CD4-positive, CD25-positive, alpha-beta regulatory T cell (primary cell): ENCODE measurements around the gene GPR3. TPM values are rescaled to one million over a fixed set of nuclear protein-coding genes. Genes with fewer than 3 reads are reported as not detected.

ENCODE experiments used
- ATAC-seq, 2 donors: fragments of 150-1000 bp; cut with Tn5 transposase; one replicate each; pipeline ENCODE4 v1.10.0; 2021; ENCODE audit warnings: low read depth in 2 of 2, moderate number of reproducible peaks in 2 of 2, moderate library complexity in 1 of 2
- DNase-seq, 3 donors: peaks; one replicate each; pipeline versions ENCODE4 v3.0.0 to v3.0.0-alpha.2; 2012 to 2022; ENCODE audit warnings: mixed read lengths in 1 of 3
- H3K27ac ChIP-seq: one replicate; pipeline ENCODE4 v1.7.0; 2013; ENCODE audit warnings: mild to moderate bottlenecking, low read length; ENCODE audit not compliant: insufficient read depth, poor library complexity, severe bottlenecking
- H3K27me3 ChIP-seq: one replicate; pipeline ENCODE4 v1.7.0; 2013; ENCODE audit warnings: low read length; ENCODE audit not compliant: control insufficient read depth, insufficient read depth
- H3K36me3 ChIP-seq: one replicate; pipeline ENCODE4 v1.7.0; 2013; ENCODE audit warnings: mild to moderate bottlenecking, low read length, moderate library complexity; ENCODE audit not compliant: control insufficient read depth, insufficient read depth
- H3K4me1 ChIP-seq: 2 replicates; pipeline ENCODE4 v1.7.0; 2013; ENCODE audit warnings: mild to moderate bottlenecking, low read length; ENCODE audit not compliant: insufficient read depth, control insufficient read depth, poor library complexity, severe bottlenecking
- H3K4me3 ChIP-seq: one replicate; pipeline ENCODE4 v1.7.0; 2013; ENCODE audit warnings: low read depth, mild to moderate bottlenecking, low read length, moderate library complexity
- H3K9me3 ChIP-seq, 2 experiments: 1 replicate in 1 of 2; 2 replicates in 1 of 2; pipeline ENCODE4 v1.7.0; 2013; ENCODE audit warnings: low read length in 2 of 2, mild to moderate bottlenecking in 1 of 2, moderate library complexity in 1 of 2; ENCODE audit not compliant: control insufficient read depth in 2 of 2
- H3K27ac Mint-ChIP-seq, 3 donors: one replicate each; pipeline ENCODE4 v1.8.0; 2020 to 2022; ENCODE audit warnings: mild to moderate bottlenecking in 3 of 3, mixed read lengths in 3 of 3, moderate library complexity in 2 of 3
- H3K27me3 Mint-ChIP-seq: one replicate; pipeline ENCODE4 v1.8.0; 2022; ENCODE audit warnings: mild to moderate bottlenecking, mixed read lengths
- H3K36me3 Mint-ChIP-seq: one replicate; pipeline ENCODE4 v1.8.0; 2020; ENCODE audit warnings: mixed read lengths
- H3K4me1 Mint-ChIP-seq, 4 donors: one replicate each; pipeline ENCODE4 v1.8.0; 2020 to 2022; ENCODE audit warnings: mixed read lengths in 4 of 4, mild to moderate bottlenecking in 1 of 4
- H3K4me3 Mint-ChIP-seq, 4 donors: one replicate each; pipeline ENCODE4 v1.8.0; 2020 to 2022; ENCODE audit warnings: mild to moderate bottlenecking in 4 of 4, mixed read lengths in 4 of 4, moderate library complexity in 3 of 4
- H3K9me3 Mint-ChIP-seq, 7 donors: one replicate each; pipeline ENCODE4 v1.8.0; 2020 to 2022; ENCODE audit warnings: mixed read lengths in 7 of 7, mild to moderate bottlenecking in 3 of 7, moderate library complexity in 2 of 7
- polyA plus RNA-seq, 4 donors: library from polyadenylated mRNA; unstranded; fragments of 300-500 nt; fragmentation: Illumina TruSeq; gene quantifications; one replicate each; pipeline ENCODE4 v1.2.3, GENCODE V29; 2021
- total RNA-seq: library from RNA; stranded (reverse); gene quantifications from one replicate; pipeline ENCODE4 v1.2.3, GENCODE V29; 2022

GPR3 gene
- total and polyA plus RNA-seq, 5 donors from 2014 or later, result 0.07 to 0.47 (median 0.21) TPM; not detected in 2

DNA sequence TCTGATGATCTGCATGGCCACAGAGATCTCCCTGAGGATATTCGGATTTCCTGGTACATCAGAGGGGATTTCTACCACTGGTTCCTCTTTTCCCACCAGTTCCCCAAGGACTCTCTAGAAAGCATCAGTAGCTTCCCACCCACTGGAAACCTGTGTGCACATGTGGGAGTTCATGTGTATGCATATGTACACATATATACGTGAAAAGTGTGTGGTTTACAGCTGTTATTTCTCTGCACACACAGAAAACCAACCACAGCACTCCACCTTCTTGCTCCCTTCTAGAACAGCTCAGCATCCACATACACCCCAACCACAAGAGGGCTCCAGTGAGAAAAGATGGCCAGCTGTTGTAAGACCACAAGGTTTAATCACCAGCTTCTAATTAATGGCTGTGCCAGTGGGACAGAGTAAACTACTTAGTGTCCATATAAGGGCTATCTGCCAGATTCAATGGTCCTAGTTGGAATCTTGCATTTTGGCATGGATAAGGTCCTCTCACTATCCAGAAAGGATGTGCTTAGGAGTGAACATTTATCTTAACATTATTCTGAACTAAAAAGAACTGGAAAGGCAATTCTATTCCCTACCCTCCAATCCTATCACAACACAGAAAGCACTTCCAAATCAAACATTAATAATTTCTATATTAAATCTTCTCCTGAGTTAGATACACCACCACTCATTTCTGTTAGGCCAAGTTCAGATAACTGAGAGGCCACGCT is 24.1 kb downstream of the GPR3 start:
- Histone ChIP-seq H3K4me3 (no peak overlapping the region), H3K27me3 (no peaks in the 10 kb centered on the region), H3K36me3 (peaks cover 76% of the 10 kb centered on the region), H3K27ac (no peak overlapping the region), H3K4me1 (peaks cover 14% of the 10 kb centered on the region), H3K9me3 (no peaks in the 10 kb centered on the region)
- DNase-seq (peak in 2 of 3 donors; percentile 69 to 85), ATAC-seq (peak; percentile 53 to 74)
- Mint-ChIP-seq H3K36me3 (peaks cover 42% of the 10 kb centered on the region), H3K27ac (peak overlapping the region; percentile 56 to 71 (median 57)), H3K4me3 (peak overlapping the region in 1 of 4 donors; percentile 20), H3K4me1 (peaks cover 19 to 52% (median 37%) of the 10 kb centered on the region in 4 donors), H3K27me3 (no peaks in the 10 kb centered on the region), H3K9me3 (no peaks in the 10 kb centered on the region)

GRCh38 chr1:27417713-27418112 is 25.3 kb downstream of the GPR3 start:
- H3K27ac Mint-ChIP-seq, result peak overlapping the region; percentile 88 to 91 (median 89)
- DNase-seq, result no peak
- Histone ChIP-seq H3K27me3 (no peaks in the 10 kb centered on the region), H3K4me3 (no peak overlapping the region), H3K36me3 (peaks cover 64% of the 10 kb centered on the region), H3K9me3 (no peaks in the 10 kb centered on the region), H3K4me1 (peaks cover 26% of the 10 kb centered on the region), H3K27ac (peak overlapping the region; percentile 49)
- peaks cover 42% of the 10 kb centered on the region for H3K36me3 Mint-ChIP-seq
- no peaks in the 10 kb centered on the region for H3K27me3 Mint-ChIP-seq
- H3K4me1 Mint-ChIP-seq, result peaks cover 24 to 58% (median 44%) of the 10 kb centered on the region in 4 donors
- no peaks in the 10 kb centered on the region for H3K9me3 Mint-ChIP-seq
- H3K4me3 Mint-ChIP-seq, result peak overlapping the region in 2 of 4 donors; percentile 16 to 69
- ATAC-seq, result no peak

- peaks cover 56% of the 10 kb centered on the region for H3K36me3 ChIP-seq
- peak overlapping the region; percentile 49 for H3K27ac ChIP-seq
- H3K4me3 Mint-ChIP-seq, result peak overlapping the region in 3 of 4 donors; percentile 29 to 69 (median 41)
- peak overlapping the region; percentile 88 to 91 (median 89) for H3K27ac Mint-ChIP-seq
- no peaks in the 10 kb centered on the region for H3K27me3 ChIP-seq
- H3K27me3 Mint-ChIP-seq, result no peaks in the 10 kb centered on the region
- peaks cover 40% of the 10 kb centered on the region for H3K36me3 Mint-ChIP-seq
- DNase-seq (peak in 1 of 3 donors; percentile 60), ATAC-seq (peak; percentile 61 to 73)
- no peaks in the 10 kb centered on the region for H3K9me3 ChIP-seq
- H3K9me3 Mint-ChIP-seq, result no peaks in the 10 kb centered on the region
- H3K4me3 ChIP-seq, result peak overlapping the region; percentile 10
- H3K4me1 Mint-ChIP-seq, result peaks cover 26 to 64% (median 46%) of the 10 kb centered on the region in 4 donors
- peaks cover 32% of the 10 kb centered on the region for H3K4me1 ChIP-seq
Measured at GRCh38 chr1:27418326-27419185, 26.1 kb downstream of the GPR3 start.

DNA sequence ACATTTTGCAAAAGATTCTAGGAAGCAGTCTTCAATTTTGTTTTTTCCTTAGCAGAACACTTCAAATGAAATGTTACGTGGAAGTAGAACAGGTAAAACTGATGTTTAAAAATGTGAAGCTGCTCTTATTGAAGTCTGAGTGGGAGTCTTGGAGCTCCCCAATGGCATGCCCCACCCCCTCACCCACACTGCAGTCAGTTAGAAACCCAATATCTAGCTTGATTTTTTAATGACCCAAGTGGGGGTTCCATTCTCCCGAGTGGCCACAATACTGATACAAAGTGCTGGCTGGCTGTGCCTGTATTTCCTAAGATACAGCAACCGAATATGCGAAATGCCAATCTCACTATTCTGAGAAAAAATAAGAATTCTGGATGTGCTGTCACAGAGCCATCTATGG is 31.3 kb downstream of the GPR3 start:
- Mint-ChIP-seq H3K4me1 (peaks cover 43 to 79% (median 55%) of the 10 kb centered on the region in 4 donors), H3K9me3 (no peaks in the 10 kb centered on the region), H3K4me3 (peak overlapping the region in 2 of 4 donors; percentile 1 to 54), H3K27ac (peak overlapping the region in 2 of 3 donors; percentile 67 to 72), H3K27me3 (no peaks in the 10 kb centered on the region), H3K36me3 (peaks cover 19% of the 10 kb centered on the region)
- ATAC-seq (no peak), DNase-seq (no peak)
- Histone ChIP-seq H3K4me1 (peaks cover 50% of the 10 kb centered on the region), H3K4me3 (no peak overlapping the region), H3K27ac (peak overlapping the region; percentile 14), H3K9me3 (no peaks in the 10 kb centered on the region), H3K36me3 (peaks cover 36% of the 10 kb centered on the region), H3K27me3 (no peaks in the 10 kb centered on the region)

- H3K4me3 Mint-ChIP-seq, result peak overlapping the region; percentile 12 to 87 (median 34)
- DNase-seq (no peak), ATAC-seq (no peak)
- no peak overlapping the region for H3K4me3 ChIP-seq
- H3K27ac ChIP-seq, result no peak overlapping the region
- H3K36me3 ChIP-seq, result peaks cover 31% of the 10 kb centered on the region
- peaks cover 45 to 86% (median 57%) of the 10 kb centered on the region in 4 donors for H3K4me1 Mint-ChIP-seq
- no peaks in the 10 kb centered on the region for H3K27me3 Mint-ChIP-seq
- peak overlapping the region; percentile 65 to 97 (median 90) for H3K27ac Mint-ChIP-seq
- peaks cover 20% of the 10 kb centered on the region for H3K36me3 Mint-ChIP-seq
- peaks cover 71% of the 10 kb centered on the region for H3K4me1 ChIP-seq
- no peaks in the 10 kb centered on the region for H3K27me3 ChIP-seq
- H3K9me3 Mint-ChIP-seq, result no peaks in the 10 kb centered on the region
- H3K9me3 ChIP-seq, result no peaks in the 10 kb centered on the region
Measured at GRCh38 chr1:27427329-27427728, 34.9 kb downstream of the GPR3 start.

DNA sequence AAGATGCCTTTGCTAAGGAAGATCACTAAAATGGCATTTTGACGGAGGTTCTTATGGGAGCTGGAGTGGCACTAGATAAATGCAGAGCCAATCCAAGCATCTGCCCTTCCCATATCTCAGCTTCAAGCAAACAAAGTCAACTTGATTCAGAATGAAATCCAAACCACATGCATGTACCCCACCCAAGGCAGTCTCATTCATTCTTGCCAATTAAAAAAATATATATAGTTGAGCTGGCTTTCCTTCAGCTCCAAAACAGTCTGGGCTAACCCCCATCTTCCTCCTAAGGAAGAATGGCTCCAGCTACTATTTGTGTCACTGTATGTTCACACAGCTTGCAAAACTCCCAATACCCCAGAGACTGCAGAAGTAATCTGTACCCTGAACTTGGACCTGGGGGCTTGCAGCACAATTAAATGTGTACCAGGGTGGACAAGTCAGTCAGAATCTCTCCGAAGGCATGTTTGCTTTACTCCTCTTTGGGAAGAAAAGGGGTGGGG is 35.4 kb downstream of the GPR3 start:
- peaks cover 45 to 84% (median 56%) of the 10 kb centered on the region in 4 donors for H3K4me1 Mint-ChIP-seq
- Histone ChIP-seq H3K9me3 (no peaks in the 10 kb centered on the region), H3K4me3 (peak overlapping the region; percentile 42), H3K4me1 (peaks cover 72% of the 10 kb centered on the region), H3K36me3 (peaks cover 31% of the 10 kb centered on the region), H3K27me3 (no peaks in the 10 kb centered on the region), H3K27ac (peak overlapping the region; percentile 23)
- H3K27me3 Mint-ChIP-seq, result no peaks in the 10 kb centered on the region
- no peak for ATAC-seq
- no peaks in the 10 kb centered on the region for H3K9me3 Mint-ChIP-seq
- peak overlapping the region; percentile 90 to 97 (median 91) for H3K27ac Mint-ChIP-seq
- DNase-seq, result no peak
- peaks cover 20% of the 10 kb centered on the region for H3K36me3 Mint-ChIP-seq
- peak overlapping the region; percentile 52 to 87 (median 76) for H3K4me3 Mint-ChIP-seq

DNA sequence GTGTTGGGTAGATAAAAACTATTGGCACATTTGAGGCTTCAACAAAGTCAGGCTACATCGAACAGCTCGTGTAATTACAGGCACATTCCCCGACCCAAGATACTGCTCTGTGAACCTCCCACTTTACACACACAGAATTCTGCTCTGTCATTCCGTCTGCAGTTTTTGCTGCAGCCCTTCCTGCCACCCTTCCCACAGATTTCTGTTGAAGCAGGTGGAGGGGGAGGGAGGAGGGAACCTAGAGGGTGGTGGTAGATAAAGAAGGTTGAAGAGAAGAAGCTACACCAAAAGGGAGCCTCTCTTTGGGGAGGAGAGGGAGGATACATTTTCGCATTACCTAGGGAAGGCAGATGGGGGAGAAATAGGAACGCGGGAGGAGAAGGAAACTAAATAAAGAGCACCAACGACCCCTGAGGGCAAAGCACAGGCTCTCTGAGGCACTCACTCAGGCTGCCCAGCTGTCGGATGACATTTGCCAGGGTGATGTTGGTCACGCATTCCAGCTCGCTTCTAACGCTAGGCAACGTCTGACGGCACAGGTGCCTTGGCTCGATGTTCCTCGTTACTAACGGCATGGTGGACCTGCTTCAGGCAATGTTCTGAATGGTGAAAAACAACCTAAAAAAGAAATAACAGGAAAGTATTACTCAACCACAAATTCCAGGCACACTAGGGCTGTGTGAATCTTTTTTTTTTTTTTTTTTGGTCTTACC is 36.0 kb downstream of the GPR3 start:
- Histone ChIP-seq H3K4me1 (peaks cover 73% of the 10 kb centered on the region), H3K27me3 (no peaks in the 10 kb centered on the region), H3K9me3 (no peaks in the 10 kb centered on the region), H3K4me3 (peak overlapping the region; percentile 42), H3K27ac (peak overlapping the region; percentile 23), H3K36me3 (peaks cover 31% of the 10 kb centered on the region)
- Mint-ChIP-seq H3K27me3 (no peaks in the 10 kb centered on the region), H3K4me3 (peak overlapping the region; percentile 75 to 87 (median 78)), H3K27ac (peak overlapping the region; percentile 90 to 97 (median 91)), H3K9me3 (no peaks in the 10 kb centered on the region), H3K4me1 (peaks cover 48 to 86% (median 59%) of the 10 kb centered on the region in 4 donors), H3K36me3 (peaks cover 22% of the 10 kb centered on the region)
- no peak for ATAC-seq
- no peak for DNase-seq
